Esophagus squamous epithelium (tissue), 5 donors: ENCODE data around the gene PIGV. TPM values are rescaled to one million over a fixed set of nuclear protein-coding genes. Genes with fewer than 3 reads are reported as not detected.

Experiments
- DNase-seq: peaks from one replicate; lab custom pipeline; 2025; lab: John Stamatoyannopoulos, UW
- H3K27ac ChIP-seq, 4 donors: fragments of 200-600 bp; sonication (generic); one replicate each; pipeline ENCODE4 v1.5.1; 2016 to 2019; ENCODE audit warnings: mild to moderate bottlenecking in 1 of 4
- H3K27me3 ChIP-seq, 4 donors: fragments of 200-600 bp; sonication (generic); 1 replicate in 3 of 4; 2 replicates in 1 of 4; pipeline versions ENCODE4 v1.5.1 to v1.6.0; 2017 to 2021; ENCODE audit warnings: antibody characterized with exemption in 1 of 4
- H3K36me3 ChIP-seq, 3 donors: fragments of 200-600 bp; sonication (generic); one replicate each; pipeline ENCODE4 v1.5.1; 2016 to 2019
- H3K4me1 ChIP-seq, 3 donors: fragments of 200-600 bp; sonication (generic); one replicate each; pipeline ENCODE4 v1.5.1; 2017 to 2019
- H3K4me3 ChIP-seq, 4 donors: fragments of 200-600 bp; sonication (generic); 1 replicate in 3 of 4; 2 replicates in 1 of 4; pipeline ENCODE4 v1.5.1; 2016 to 2019; ENCODE audit warnings: mild to moderate bottlenecking in 2 of 4, moderate library complexity in 1 of 4
- H3K9me3 ChIP-seq, 3 donors: fragments of 200-600 bp; sonication (generic); one replicate each; pipeline ENCODE4 v1.5.1; 2016 to 2019
- POLR2A ChIP-seq, 4 donors: fragments of 450-650 bp; IDR thresholded peaks; one replicate each; pipeline ENCODE4 v1.6.1; 2017; ENCODE audit warnings: antibody characterized with exemption in 4 of 4, mild to moderate bottlenecking in 4 of 4, moderate library complexity in 3 of 4
- WGBS, 2 donors: methylation state at CpG; one replicate each; pipeline ENCODE4 v1.1.5; 2018; 5-methylcytosine and 5-hydroxymethylcytosine counted together
- intact Hi-C: fragments of 100-400 bp; cut with DNase I; formaldehyde crosslinking; loops from one replicate; pipeline ENCODE4 v1.15.0; 2022
- total RNA-seq, 4 donors: library from RNA; depleted of rRNA; stranded (reverse); fragments of >200 nt; gene quantifications; one replicate each; pipeline ENCODE4 v1.1.0, GENCODE V29; 2016
- TF ChIP-seq, protein P1 (sequence below), 6 experiments: fragments of 450-650 bp in 4 of 6; fragments of 200-600 bp in 2 of 6; sonication (generic) in 2 of 6; IDR thresholded peaks; one replicate each; pipeline ENCODE4 v1.5.1; 2016 to 2019; ENCODE audit warnings: antibody characterized with exemption in 6 of 6, mild to moderate bottlenecking in 4 of 6, moderate library complexity in 4 of 6
- donor health status: DM: yes; HTN: yes; CAD: no.

PIGV gene
- total RNA-seq, 4 donors from 2014 or later = 9.9 to 20.9 (median 13.1) TPM

DNA sequence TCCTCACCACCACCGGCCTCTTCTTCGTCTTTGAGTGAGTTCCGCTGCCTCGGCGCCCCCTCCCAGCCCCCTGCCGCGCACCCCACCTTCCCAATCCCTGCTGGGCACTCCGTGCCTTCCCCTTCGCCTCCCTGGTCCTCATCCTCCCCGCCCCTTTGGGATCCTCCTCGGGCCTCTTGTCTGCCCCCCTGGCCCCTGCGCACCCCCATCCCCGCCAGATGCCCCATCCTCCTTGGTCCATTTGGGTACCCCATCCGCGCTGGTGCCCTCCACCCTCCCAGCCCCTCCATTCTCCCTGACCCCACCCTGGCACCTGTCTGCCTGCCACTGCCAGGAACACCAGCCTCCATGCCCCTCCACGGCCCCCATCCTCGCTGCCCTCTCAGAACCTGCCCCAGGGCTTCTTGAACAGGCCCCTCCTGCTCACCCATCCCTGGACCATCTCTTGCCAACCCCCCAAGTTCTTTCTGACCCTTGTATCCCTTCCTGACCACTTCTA is 39.4 kb downstream of the PIGV start:
- intact Hi-C loops = no loop called here
- 1 to 2% methylated on average over 12 to 17 of the region's 17 CpGs for WGBS, 2 donors
- H3K4me3 ChIP-seq = peak overlapping the region; percentile 81 to 94 (median 87)
- H3K4me1 ChIP-seq = peaks cover 39 to 69% (median 41%) of the 10 kb centered on the region in 3 donors
- no peaks in the 10 kb centered on the region for H3K27me3 ChIP-seq
- H3K27ac ChIP-seq = peak overlapping the region; percentile 84 to 94 (median 92)
- no peak for DNase-seq
- peaks cover 0 to 28% (median 0%) of the 10 kb centered on the region in 3 donors for H3K36me3 ChIP-seq
- no peaks in the 10 kb centered on the region for H3K9me3 ChIP-seq
- no peak for TF ChIP-seq POLR2A (IDR thresholded peaks at IDR 0.05)
- TF ChIP-seq, protein P1, sequence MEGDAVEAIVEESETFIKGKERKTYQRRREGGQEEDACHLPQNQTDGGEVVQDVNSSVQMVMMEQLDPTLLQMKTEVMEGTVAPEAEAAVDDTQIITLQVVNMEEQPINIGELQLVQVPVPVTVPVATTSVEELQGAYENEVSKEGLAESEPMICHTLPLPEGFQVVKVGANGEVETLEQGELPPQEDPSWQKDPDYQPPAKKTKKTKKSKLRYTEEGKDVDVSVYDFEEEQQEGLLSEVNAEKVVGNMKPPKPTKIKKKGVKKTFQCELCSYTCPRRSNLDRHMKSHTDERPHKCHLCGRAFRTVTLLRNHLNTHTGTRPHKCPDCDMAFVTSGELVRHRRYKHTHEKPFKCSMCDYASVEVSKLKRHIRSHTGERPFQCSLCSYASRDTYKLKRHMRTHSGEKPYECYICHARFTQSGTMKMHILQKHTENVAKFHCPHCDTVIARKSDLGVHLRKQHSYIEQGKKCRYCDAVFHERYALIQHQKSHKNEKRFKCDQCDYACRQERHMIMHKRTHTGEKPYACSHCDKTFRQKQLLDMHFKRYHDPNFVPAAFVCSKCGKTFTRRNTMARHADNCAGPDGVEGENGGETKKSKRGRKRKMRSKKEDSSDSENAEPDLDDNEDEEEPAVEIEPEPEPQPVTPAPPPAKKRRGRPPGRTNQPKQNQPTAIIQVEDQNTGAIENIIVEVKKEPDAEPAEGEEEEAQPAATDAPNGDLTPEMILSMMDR (IDR thresholded peaks at IDR 0.05) = no peak

DNA sequence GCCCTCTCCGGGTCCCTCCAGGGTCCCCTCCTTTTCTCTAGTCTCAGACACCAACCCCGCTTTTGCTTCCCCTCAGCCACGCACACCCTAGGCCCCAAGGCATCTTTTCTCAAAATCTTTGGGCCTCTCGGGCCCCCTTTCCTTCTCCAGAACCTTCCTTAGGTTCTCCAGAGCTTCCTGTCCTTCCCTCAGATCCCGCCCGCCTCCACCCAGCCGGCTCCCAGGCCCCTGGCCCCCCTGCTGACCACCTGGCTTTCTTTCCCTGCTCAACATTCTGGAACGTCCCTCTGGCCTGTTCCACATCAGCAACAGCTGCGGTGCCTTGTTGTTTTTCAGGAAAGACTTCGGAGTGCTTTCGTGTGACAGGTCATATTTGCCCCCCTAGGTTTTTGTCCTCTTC is 39.9 kb downstream of the PIGV start:
- peak overlapping the region; percentile 81 to 94 (median 87) for H3K4me3 ChIP-seq
- WGBS, 2 donors = 16 to 26% methylated on average over 11 of the region's 11 CpGs
- H3K4me1 ChIP-seq = peaks cover 39 to 70% (median 41%) of the 10 kb centered on the region in 3 donors
- DNase-seq = no peak
- no peaks in the 10 kb centered on the region for H3K9me3 ChIP-seq
- intact Hi-C loops = no loop called here
- H3K27ac ChIP-seq = peak overlapping the region; percentile 84 to 94 (median 92)
- TF ChIP-seq, protein P1 (IDR thresholded peaks at IDR 0.05) = no peak
- TF ChIP-seq POLR2A (IDR thresholded peaks at IDR 0.05) = no peak
- H3K27me3 ChIP-seq = no peaks in the 10 kb centered on the region
- H3K36me3 ChIP-seq = peaks cover 0 to 33% (median 5%) of the 10 kb centered on the region in 3 donors

DNA sequence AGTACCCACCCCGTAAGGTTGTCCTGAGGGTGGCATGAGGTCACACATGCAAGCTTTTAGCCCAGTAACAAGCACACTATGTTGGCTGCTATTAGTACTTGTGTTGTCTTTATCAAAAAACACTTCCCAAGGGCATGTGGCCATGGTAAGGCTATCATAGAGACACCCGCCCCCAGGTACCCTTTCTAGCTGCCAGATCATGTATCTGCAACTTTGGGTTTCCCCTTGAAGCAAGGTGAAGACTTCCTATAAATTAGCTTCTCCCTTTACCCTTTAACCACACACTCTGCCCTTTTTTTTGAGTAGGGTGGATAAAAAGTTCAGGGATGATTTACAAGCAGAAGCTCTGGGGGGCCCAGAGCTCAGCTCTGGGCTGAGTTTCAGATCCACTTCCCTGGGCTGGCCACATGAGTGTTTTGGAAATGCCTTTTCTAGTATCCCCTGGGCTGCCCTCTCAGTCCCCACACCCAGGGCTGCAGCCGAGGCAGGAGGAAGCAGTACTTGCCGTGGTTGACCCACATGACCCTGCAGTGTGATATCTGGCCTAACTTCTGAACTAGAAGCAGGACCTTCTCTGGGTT is 40.8 kb downstream of the PIGV start:
- H3K27me3 ChIP-seq = no peaks in the 10 kb centered on the region
- no peak for TF ChIP-seq POLR2A (IDR thresholded peaks at IDR 0.05)
- TF ChIP-seq, protein P1 (IDR thresholded peaks at IDR 0.05) = no peak
- peaks cover 39 to 70% (median 41%) of the 10 kb centered on the region in 3 donors for H3K4me1 ChIP-seq
- intact Hi-C loops = no loop called here
- H3K9me3 ChIP-seq = no peaks in the 10 kb centered on the region
- DNase-seq = no peak
- 34 to 68% methylated on average over 3 of the region's 4 CpGs for WGBS, 2 donors
- H3K27ac ChIP-seq = peak overlapping the region in 3 of 4 donors; percentile 28 to 94 (median 84)
- H3K36me3 ChIP-seq = peaks cover 6 to 41% (median 7%) of the 10 kb centered on the region in 3 donors
- H3K4me3 ChIP-seq = peak overlapping the region in 2 of 4 donors; percentile 0 to 94

DNA sequence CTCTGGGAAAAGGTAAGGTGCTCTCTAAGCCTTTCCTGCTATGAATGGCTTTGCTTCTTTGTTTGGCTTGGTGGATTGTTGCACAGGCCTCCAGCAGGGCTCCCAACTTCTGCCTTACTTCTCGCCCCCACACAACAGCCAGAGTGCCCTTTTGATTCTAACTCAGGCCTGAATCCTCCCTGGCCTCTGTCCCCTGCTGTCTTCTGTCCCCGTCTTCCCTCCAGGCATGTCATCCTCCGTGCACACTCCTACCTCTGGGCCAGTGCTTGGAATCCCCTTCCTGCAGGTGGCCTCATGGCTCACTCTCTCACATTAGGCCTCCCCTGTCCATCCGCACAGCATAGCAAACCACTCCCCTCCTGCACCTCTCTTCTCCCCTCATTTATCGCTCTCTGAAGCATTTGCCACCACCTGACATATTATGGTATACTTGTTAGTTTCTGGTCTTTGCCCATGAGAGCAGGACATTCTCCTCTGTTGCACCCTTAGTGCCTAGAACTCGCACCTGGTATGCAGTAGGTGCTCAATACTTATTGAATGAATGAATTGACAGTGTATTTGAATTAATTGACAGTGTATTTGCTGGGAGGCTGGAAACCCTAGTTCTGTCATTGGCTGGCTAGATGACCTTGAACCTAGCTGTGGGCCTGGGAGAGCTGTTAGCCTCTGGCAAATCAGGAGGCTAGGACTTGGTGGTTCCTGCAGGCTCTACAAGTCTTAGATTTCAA is 41.6 kb downstream of the PIGV start:
- Histone ChIP-seq H3K36me3 (peaks cover 7 to 50% (median 11%) of the 10 kb centered on the region in 3 donors), H3K4me1 (peaks cover 39 to 71% (median 41%) of the 10 kb centered on the region in 3 donors), H3K27ac (peak overlapping the region in 2 of 4 donors; percentile 84 to 94), H3K9me3 (no peaks in the 10 kb centered on the region), H3K4me3 (no peak overlapping the region), H3K27me3 (no peaks in the 10 kb centered on the region)
- no peak for TF ChIP-seq POLR2A (IDR thresholded peaks at IDR 0.05)
- TF ChIP-seq, protein P1 (IDR thresholded peaks at IDR 0.05) = no peak
- WGBS, 2 donors = 81 to 87% methylated on average over 6 of the region's 6 CpGs
- intact Hi-C loops = no loop called here
- DNase-seq = no peak

DNA sequence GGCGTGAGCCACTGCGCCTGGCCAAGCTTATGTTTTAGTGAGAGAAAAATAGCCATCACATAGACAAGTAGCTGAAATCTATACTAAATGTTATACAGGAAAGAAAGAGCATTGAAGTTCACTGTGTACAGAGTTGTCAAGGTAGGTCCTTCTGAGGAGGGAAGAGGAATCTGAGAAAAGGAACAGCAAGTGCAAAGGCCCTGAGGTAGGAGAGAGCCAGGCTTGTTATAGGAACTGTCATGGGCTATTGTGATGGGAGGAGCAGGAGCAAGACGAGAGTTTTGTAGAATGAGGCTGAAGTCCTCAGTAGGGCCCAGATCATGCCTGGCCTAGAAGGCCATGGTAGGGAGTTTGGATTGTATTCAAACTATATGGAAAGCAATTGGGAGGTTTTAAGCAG is 43.3 kb downstream of the PIGV start:
- no peak overlapping the region for H3K27ac ChIP-seq
- H3K27me3 ChIP-seq = no peaks in the 10 kb centered on the region
- no peak for DNase-seq
- H3K9me3 ChIP-seq = no peaks in the 10 kb centered on the region
- peaks cover 26 to 54% (median 31%) of the 10 kb centered on the region in 3 donors for H3K4me1 ChIP-seq
- intact Hi-C loops = no loop called here
- WGBS, 2 donors = 87 to 100% methylated on average over 3 of the region's 3 CpGs
- no peak overlapping the region for H3K4me3 ChIP-seq
- H3K36me3 ChIP-seq = peaks cover 7 to 67% (median 24%) of the 10 kb centered on the region in 3 donors
- no peak for TF ChIP-seq POLR2A (IDR thresholded peaks at IDR 0.05)
- TF ChIP-seq, protein P1 (IDR thresholded peaks at IDR 0.05) = no peak
